8988T (cell line): Measurements from ENCODE around the gene GLB1L.
"Not testable (repeated sequence)": the region's sequence is repeated elsewhere in the genome, so short reads cannot be mapped to it uniquely, and the experiment has no call there.

Experiments
- DNase-seq: peaks from one replicate; pipeline ENCODE4 v3.0.0; 2011

GLB1L gene

GRCh38 chr2:219204425-219205164 lies 40.6 kb downstream of the GLB1L start:
- no peak for DNase-seq

DNA sequence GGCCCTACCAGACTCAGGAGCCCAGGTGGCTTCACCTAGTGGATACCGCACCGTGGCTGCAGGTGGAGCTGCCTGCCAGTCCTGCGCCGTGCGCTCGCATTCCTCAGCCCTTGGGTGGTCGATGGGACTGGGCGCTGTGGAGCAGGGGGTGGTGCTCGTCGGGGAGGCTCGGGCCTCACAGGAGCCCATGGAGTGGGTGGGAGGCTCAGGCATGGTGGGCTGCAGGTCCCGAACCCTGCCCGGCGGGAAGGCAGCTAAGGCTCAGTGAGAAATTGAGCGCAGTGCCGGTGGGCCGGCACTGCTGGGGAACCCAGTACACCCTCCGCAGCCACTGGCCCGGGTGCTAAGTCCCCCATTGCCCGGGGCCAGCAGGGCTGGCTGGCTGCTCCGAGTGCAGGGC lies 43.9 kb downstream of the GLB1L start:
- DNase-seq, result not testable (repeated sequence)

DNA sequence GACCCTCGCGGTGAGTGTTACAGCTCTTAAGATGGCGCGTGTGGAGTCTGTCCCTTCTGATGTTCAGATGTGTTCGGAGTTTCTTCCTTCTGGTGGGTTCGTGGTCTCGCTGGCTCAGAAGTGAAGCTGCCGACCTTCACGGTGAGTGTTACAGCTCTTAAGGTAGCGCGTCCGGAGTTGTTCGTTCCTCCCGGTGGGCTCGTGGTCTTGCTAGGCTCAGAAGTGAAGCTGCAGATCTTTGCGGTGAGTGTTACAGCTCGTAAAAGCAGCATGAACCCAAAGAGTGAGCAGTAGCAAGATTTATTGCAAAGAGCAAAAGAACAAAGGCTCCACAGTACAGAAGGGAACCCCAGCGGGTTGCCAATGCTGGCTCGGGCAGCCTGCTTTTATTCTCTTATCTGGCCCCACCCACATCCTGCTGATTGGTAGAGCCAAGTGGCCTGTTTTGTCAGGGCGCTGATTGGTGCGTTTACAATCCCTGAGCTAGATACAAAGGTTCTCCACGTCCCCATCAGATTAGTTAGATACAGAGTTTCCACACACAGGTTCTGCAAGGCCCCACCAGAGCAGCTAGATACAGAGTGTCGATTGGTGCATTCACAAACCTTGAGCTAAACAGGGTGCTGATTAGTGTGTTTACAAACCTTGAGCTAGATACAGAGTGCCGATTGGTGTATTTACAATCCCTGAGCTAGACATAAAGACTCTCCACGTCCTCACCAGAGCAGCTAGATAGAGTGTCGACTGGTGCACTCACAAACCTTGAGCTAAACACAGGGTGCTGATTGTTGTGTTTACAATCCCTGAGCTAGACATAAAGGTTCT lies 44.5 kb downstream of the GLB1L start:
- not testable (repeated sequence) for DNase-seq

DNA sequence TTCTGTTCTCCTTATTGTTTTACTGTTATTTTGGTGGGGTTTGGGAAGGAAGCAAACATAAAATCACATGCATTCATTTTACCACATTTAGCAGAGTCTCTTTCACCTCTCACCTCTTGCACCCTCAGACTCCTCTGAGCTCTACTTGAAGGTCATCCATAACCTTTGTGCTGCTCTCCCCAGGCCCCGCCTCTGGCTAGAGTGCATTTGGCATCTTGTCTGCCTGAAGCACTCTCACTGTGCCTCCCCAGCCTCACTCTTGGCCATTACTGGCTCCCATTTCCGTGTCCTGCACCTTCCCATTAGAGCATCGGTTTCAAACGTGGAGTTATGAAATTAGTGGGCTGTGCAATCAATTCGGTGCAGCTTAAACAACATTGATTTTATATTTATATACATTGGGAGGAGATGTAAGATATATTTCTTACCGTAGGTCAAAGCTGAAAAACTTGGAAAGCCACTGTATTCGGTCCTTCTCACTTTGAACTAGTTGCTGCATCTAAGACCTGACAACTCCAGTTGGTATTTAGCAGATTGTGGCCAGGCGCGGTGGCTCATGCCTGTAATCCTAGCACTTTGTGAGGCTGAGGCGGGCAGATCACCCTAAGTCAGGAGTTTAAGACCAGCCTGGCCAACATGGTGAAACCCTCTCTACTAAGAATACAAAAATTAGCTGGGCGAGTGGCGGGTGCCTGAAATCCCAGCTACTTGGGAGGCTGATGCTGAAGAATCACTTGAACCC lies 45.6 kb downstream of the GLB1L start:
- no peak for DNase-seq

- DNase-seq, result no peak
Measured at GRCh38 chr2:219198974-219199373, 46.3 kb downstream of the GLB1L start.

DNA sequence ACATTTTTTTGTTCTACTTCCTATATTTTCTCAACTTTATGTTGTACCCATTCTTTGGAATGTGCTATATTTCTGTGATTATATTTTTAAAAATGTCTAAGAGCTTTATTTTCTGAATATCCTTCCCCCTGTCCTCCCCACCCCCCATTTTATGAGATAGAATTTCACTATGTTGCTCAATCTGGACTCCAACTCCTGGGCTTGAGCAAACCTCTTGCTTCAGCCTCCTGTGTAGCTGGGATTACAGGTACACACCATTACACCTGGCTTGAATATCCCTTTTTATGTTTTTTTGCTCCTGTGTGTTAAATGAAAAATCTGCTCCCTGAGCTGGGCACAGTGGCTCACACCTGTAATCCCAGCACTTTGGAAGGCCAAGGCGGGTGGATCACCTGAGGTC lies 47.9 kb downstream of the GLB1L start:
- no peak for DNase-seq

DNA sequence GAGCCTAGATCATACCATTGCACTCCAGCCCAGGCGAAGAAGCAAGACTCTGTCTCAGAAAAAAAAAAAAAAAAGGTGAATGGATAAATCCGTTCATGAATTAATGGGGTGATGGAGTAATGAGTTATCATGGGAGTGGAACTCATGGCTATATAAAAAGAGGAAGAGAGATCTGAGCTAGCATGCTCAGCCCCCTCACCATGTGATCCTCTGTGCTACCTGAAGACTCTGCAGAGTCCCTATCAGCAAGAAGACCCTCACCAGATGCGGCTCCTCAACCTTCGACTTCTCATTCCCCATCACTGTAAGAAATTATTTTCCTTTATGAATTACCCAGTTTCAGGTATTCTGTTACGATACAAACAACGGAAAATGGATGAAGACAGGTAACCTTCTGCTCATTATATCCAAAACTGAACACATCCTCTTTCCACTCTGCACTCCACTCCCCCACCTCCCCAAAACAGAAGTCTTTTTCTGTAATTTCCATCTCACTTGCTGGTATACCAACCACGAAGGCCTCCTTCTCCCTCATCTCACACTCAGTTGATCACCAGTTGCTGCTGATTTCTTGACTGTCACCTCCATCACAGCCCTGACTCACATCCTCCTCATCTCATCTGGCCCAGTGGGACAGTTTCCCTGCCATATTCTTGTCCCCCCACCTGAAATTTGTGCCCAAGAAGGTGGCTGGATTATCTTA lies 58.3 kb downstream of the GLB1L start:
- DNase-seq, result no peak
